GM23338 (cell line): ENCODE results near the gene CTNNAL1. TPM values are rescaled to one million over a fixed set of nuclear protein-coding genes. Genes with fewer than 3 reads are reported as not detected.

Experiments
- ATAC-seq: fragments of 200-7000 bp; cut with Tn5 transposase; 3 replicates; pipeline ENCODE4 v1.9.1; 2020
- DNase-seq: peaks from one replicate; pipeline ENCODE4 v3.0.0-alpha.2; 2015; ENCODE audit warnings: low spot score
- H2AFZ ChIP-seq: fragments of 200-600 bp; sonication (generic); 2 replicates; pipeline ENCODE4 v1.8.0; 2016; ENCODE audit warnings: antibody characterized with exemption, mild to moderate bottlenecking, moderate library complexity
- H3F3A ChIP-seq: fragments of 200-600 bp; sonication (generic); replicated peaks from 2 replicates; pipeline ENCODE4 v1.8.0; 2017; ENCODE audit warnings: antibody characterized with exemption, mixed run types, low read depth
- H3K27ac ChIP-seq: fragments of 200-600 bp; sonication (generic); 2 replicates; pipeline ENCODE4 v1.6.1; 2016; ENCODE audit warnings: low read depth
- H3K27me3 ChIP-seq: fragments of 200-600 bp; sonication (generic); 2 replicates; pipeline ENCODE4 v1.8.0; 2016; ENCODE audit warnings: mild to moderate bottlenecking, mixed run types, moderate library complexity; ENCODE audit not compliant: insufficient read depth
- H3K36me3 ChIP-seq: fragments of 200-600 bp; sonication (generic); 2 replicates; pipeline ENCODE4 v1.8.0; 2016; ENCODE audit warnings: mild to moderate bottlenecking; ENCODE audit not compliant: insufficient read depth
- H3K4me1 ChIP-seq: fragments of 200-600 bp; sonication (generic); 2 replicates; pipeline ENCODE4 v1.8.0; 2016; ENCODE audit warnings: mild to moderate bottlenecking, moderate library complexity; ENCODE audit not compliant: insufficient read depth
- H3K4me2 ChIP-seq: fragments of 200-600 bp; sonication (generic); 2 replicates; pipeline ENCODE4 v1.7.1; 2017; ENCODE audit warnings: mixed run types
- H3K4me3 ChIP-seq: fragments of 200-600 bp; sonication (generic); 2 replicates; pipeline ENCODE4 v1.6.1; 2016; ENCODE audit warnings: mixed run types
- H3K79me2 ChIP-seq: fragments of 200-600 bp; sonication (generic); replicated peaks from 2 replicates; pipeline ENCODE4 v1.8.0; 2017; ENCODE audit warnings: mild to moderate bottlenecking; ENCODE audit not compliant: insufficient read depth
- H3K9me2 ChIP-seq: fragments of 200-600 bp; sonication (generic); 2 replicates; pipeline ENCODE4 v1.8.0; 2017; ENCODE audit not compliant: insufficient read depth
- H4K20me1 ChIP-seq: fragments of 200-600 bp; sonication (generic); replicated peaks from 2 replicates; pipeline ENCODE4 v1.8.0; 2017; ENCODE audit warnings: mild to moderate bottlenecking; ENCODE audit not compliant: insufficient read depth
- H3K27ac Mint-ChIP-seq: 2 replicates; pipeline ENCODE4 v1.8.0; 2020; ENCODE audit warnings: inconsistent platforms, mild to moderate bottlenecking, moderate library complexity, mixed read lengths
- H3K27me3 Mint-ChIP-seq: 3 replicates; pipeline ENCODE4 v1.8.0; 2022; ENCODE audit warnings: low read depth, mild to moderate bottlenecking, moderate library complexity, mixed read lengths, inconsistent platforms; ENCODE audit not compliant: insufficient read depth, poor library complexity
- H3K36me3 Mint-ChIP-seq: 3 replicates; pipeline ENCODE4 v1.8.0; 2021; ENCODE audit warnings: low read depth, mild to moderate bottlenecking, inconsistent platforms, moderate library complexity, mixed read lengths
- H3K4me1 Mint-ChIP-seq: 3 replicates; pipeline ENCODE4 v1.8.0; 2020; ENCODE audit warnings: mild to moderate bottlenecking, inconsistent platforms, mixed read lengths
- H3K4me3 Mint-ChIP-seq: 3 replicates; pipeline ENCODE4 v1.8.0; 2021; ENCODE audit warnings: moderate library complexity, mild to moderate bottlenecking, inconsistent platforms, mixed read lengths
- H3K9me3 Mint-ChIP-seq: 3 replicates; pipeline ENCODE4 v1.8.0; 2020; ENCODE audit warnings: moderate library complexity, mild to moderate bottlenecking, inconsistent platforms, mixed read lengths
- CREB1 ChIP-seq: fragments of 250-450 bp; sonication (Bioruptor Pico); IDR thresholded peaks from 2 replicates; pipeline ENCODE4 v1.5.0; 2020; ENCODE audit warnings: low read depth, mild to moderate bottlenecking, moderate library complexity
- CTCF ChIP-seq, 2 experiments: fragments of 200-600 bp in 1 of 2; sonication (generic) in 1 of 2; conservative IDR thresholded peaks; 2 replicates each; pipeline versions ENCODE4 v1.5.1 to v1.6.1; 2016 to 2017; ENCODE audit warnings: antibody characterized with exemption in 2 of 2, low read depth in 2 of 2, mild to moderate bottlenecking in 2 of 2, moderate library complexity in 1 of 2
- EZH2 ChIP-seq: fragments of 200-600 bp; sonication (generic); IDR thresholded peaks from one replicate; pipeline ENCODE4 v1.8.0; 2017; ENCODE audit warnings: antibody characterized with exemption, mild to moderate bottlenecking, low read depth; ENCODE audit not compliant: unreplicated experiment
- EZH2phosphoT487 ChIP-seq: fragments of 200-600 bp; sonication (generic); IDR thresholded peaks from one replicate; pipeline ENCODE4 v1.8.1; 2018; ENCODE audit warnings: antibody characterized with exemption; ENCODE audit not compliant: unreplicated experiment
- JUNB ChIP-seq: IDR thresholded peaks from one replicate; pipeline ENCODE4 v1.6.1; 2016; ENCODE audit warnings: antibody characterized with exemption; ENCODE audit not compliant: unreplicated experiment
- NANOG ChIP-seq: IDR thresholded peaks from 2 replicates; pipeline ENCODE4 v1.6.1; 2016; ENCODE audit warnings: antibody characterized with exemption, borderline replicate concordance
- REST ChIP-seq: IDR thresholded peaks from one replicate; pipeline ENCODE4 v1.6.1; 2018; ENCODE audit warnings: antibody characterized with exemption; ENCODE audit not compliant: unreplicated experiment
- STAT1 ChIP-seq: IDR thresholded peaks from one replicate; pipeline ENCODE4 v1.6.1; 2016; ENCODE audit warnings: antibody characterized with exemption; ENCODE audit not compliant: unreplicated experiment
- ZNF114 ChIP-seq: fragments of 250-450 bp; sonication (Bioruptor Pico); IDR thresholded peaks from 2 replicates; pipeline ENCODE4 v1.5.0; 2020; ENCODE audit warnings: mild to moderate bottlenecking, moderate library complexity
- ZNF331 ChIP-seq: fragments of 250-450 bp; sonication (Bioruptor Pico); IDR thresholded peaks from 2 replicates; pipeline ENCODE4 v1.5.0; 2020; ENCODE audit warnings: low read depth, mild to moderate bottlenecking, moderate library complexity
- polyA plus RNA-seq: library from polyadenylated mRNA; unstranded; fragments of >200 nt; fragmentation: Nextera tagmentation; extraction: Ambion mirVana; gene quantifications from 2 replicates; pipeline ENCODE4 v1.2.1, GENCODE V29; 2016
- total RNA-seq: library from RNA; depleted of rRNA; stranded (reverse); fragments of >200 nt; shearing (Covaris generic); gene quantifications from 2 replicates; pipeline ENCODE4 v1.2.3, GENCODE V29; 2014
- TF ChIP-seq, protein P1 (sequence below): IDR thresholded peaks from 2 replicates; pipeline ENCODE4 v1.6.1; 2016; ENCODE audit warnings: antibody characterized with exemption

CTNNAL1 gene
- total and polyA plus RNA-seq, 2 experiments from 2014 or later: 63.0 to 211 TPM

- no peak for TF ChIP-seq JUNB
- TF ChIP-seq ZNF114: no peak
- TF ChIP-seq NANOG: no peak
- TF ChIP-seq EZH2: no peak
- TF ChIP-seq EZH2phosphoT487: no peak
- no peak for TF ChIP-seq CREB1 (CRISPR knock-in tag)
- no peak for TF ChIP-seq REST
- no peak for TF ChIP-seq CTCF (conservative IDR thresholded peaks at IDR 0.05; ENCODE audit: low read depth in 2 of 2)
- no peak for TF ChIP-seq STAT1
- TF ChIP-seq, protein P1, sequence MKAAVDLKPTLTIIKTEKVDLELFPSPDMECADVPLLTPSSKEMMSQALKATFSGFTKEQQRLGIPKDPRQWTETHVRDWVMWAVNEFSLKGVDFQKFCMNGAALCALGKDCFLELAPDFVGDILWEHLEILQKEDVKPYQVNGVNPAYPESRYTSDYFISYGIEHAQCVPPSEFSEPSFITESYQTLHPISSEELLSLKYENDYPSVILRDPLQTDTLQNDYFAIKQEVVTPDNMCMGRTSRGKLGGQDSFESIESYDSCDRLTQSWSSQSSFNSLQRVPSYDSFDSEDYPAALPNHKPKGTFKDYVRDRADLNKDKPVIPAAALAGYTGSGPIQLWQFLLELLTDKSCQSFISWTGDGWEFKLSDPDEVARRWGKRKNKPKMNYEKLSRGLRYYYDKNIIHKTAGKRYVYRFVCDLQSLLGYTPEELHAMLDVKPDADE: no peak
- H3K4me1 ChIP-seq: no peaks in the 10 kb centered on the region
- peaks cover under 1% of the 10 kb centered on the region; the same call in 2 of the 3 replicates for H3K36me3 Mint-ChIP-seq
- H3K27ac Mint-ChIP-seq: no peak overlapping the region
- DNase-seq (no peak), ATAC-seq (no peak)
- H3K27ac ChIP-seq: no peak overlapping the region
- H3K4me2 ChIP-seq: no peak overlapping the region
- no peaks in the 10 kb centered on the region for H3K9me2 ChIP-seq
- H3K4me3 ChIP-seq: no peak overlapping the region
- H3F3A ChIP-seq: no peaks in the 10 kb centered on the region
- peaks cover 25% of the 10 kb centered on the region for H4K20me1 ChIP-seq
- no peak overlapping the region for H3K4me3 Mint-ChIP-seq
- H3K9me3 Mint-ChIP-seq: peaks cover 3% of the 10 kb centered on the region
- H3K4me1 Mint-ChIP-seq: no peaks in the 10 kb centered on the region
- H3K36me3 ChIP-seq: no peaks in the 10 kb centered on the region
- H3K79me2 ChIP-seq: peaks cover 42% of the 10 kb centered on the region
- no peaks in the 10 kb centered on the region for H3K27me3 ChIP-seq
- no peak overlapping the region for H2AFZ ChIP-seq
- H3K27me3 Mint-ChIP-seq: peaks cover 2% of the 10 kb centered on the region
Observed at GRCh38 chr9:108997112-108997511, 16.2 kb downstream of the CTNNAL1 start.

DNA sequence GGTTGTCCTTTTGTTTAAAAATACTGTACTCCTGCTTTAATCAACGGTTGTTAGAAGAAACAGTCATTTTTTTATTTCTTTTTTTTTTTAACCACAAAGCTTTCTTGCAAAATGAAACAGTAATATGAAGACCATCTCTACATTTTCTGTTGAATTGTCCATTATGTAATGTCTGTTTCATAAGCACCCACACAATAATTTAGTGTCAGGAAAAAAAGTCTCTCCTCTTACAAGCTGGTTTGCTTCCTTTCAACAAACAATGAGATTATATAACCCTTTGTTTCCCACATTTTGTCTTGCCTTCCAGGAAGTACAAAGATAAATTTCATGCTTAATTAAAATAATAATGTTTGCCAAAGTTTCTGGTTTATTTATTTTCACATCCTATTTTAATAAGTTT, 16.7 kb downstream of the CTNNAL1 start:
- H3K27me3 ChIP-seq: no peaks in the 10 kb centered on the region
- H3F3A ChIP-seq: no peaks in the 10 kb centered on the region
- H3K27ac Mint-ChIP-seq: no peak overlapping the region
- H3K4me2 ChIP-seq: no peak overlapping the region
- DNase-seq (no peak), ATAC-seq (no peak)
- no peak overlapping the region for H3K4me3 ChIP-seq
- peaks cover 28% of the 10 kb centered on the region for H4K20me1 ChIP-seq
- no peaks in the 10 kb centered on the region for H3K36me3 ChIP-seq
- H3K27ac ChIP-seq: no peak overlapping the region
- H3K36me3 Mint-ChIP-seq: peaks cover 2% of the 10 kb centered on the region; the same call in 2 of the 3 replicates
- H2AFZ ChIP-seq: no peak overlapping the region
- H3K27me3 Mint-ChIP-seq: peaks cover 2% of the 10 kb centered on the region
- TF ChIP-seq ZNF331 (CRISPR knock-in tag): no peak
- peaks cover under 1% of the 10 kb centered on the region; the same call in 1 of the 3 replicates for H3K9me3 Mint-ChIP-seq
- H3K4me3 Mint-ChIP-seq: no peak overlapping the region
- no peaks in the 10 kb centered on the region for H3K4me1 ChIP-seq
- peaks cover 38% of the 10 kb centered on the region for H3K79me2 ChIP-seq
- H3K9me2 ChIP-seq: no peaks in the 10 kb centered on the region
- H3K4me1 Mint-ChIP-seq: no peaks in the 10 kb centered on the region
